ENCODE measurements around the gene COG5. TPM values are rescaled to one million over a fixed set of nuclear protein-coding genes. Genes with fewer than 3 reads are reported as not detected.

Gene COG5
- total and polyA plus RNA-seq, 2 donors from 2014 or later, result 8.6 to 45.7 TPM

- no peak overlapping the region for H3K4me3 ChIP-seq (ENCODE audit: low read length in 3 of 3)
- no peaks in the 10 kb centered on the region for H3K27me3 ChIP-seq (ENCODE audit: control insufficient read depth, insufficient read depth, low read length)
- H3K9me3 ChIP-seq (ENCODE audit: control insufficient read depth in 2 of 3, insufficient read depth in 1 of 3, low read length in 3 of 3), result no peaks in the 10 kb centered on the region
- no peak overlapping the region for H3K9ac ChIP-seq (ENCODE audit: low read length in 3 of 3)
- intact Hi-C loops (cut with DNase I), result no loop called here
- peaks cover 0 to 5% (median 0%) of the 10 kb centered on the region in 3 donors for H3K36me3 ChIP-seq (ENCODE audit: control insufficient read depth in 2 of 3, insufficient read depth in 3 of 3, low read length in 3 of 3)
- no peak overlapping the region for H3K27ac ChIP-seq (ENCODE audit: low read depth in 2 of 2, low read length in 2 of 2)
- TF ChIP-seq CTCF (IDR thresholded peaks at IDR 0.05; ENCODE audit: borderline replicate concordance, extremely low read depth, insufficient read depth), result no peak
- peaks cover 0 to 6% (median 0%) of the 10 kb centered on the region in 3 donors for H3K4me1 ChIP-seq (ENCODE audit: control insufficient read depth in 2 of 3, insufficient read depth in 2 of 3, low read depth in 1 of 3, low read length in 3 of 3)
- FAIRE-seq, result no peak
- no peak for DNase-seq
Observed at GRCh38 chr7:107503687-107504086, 60.0 kb downstream of the COG5 start.

DNA sequence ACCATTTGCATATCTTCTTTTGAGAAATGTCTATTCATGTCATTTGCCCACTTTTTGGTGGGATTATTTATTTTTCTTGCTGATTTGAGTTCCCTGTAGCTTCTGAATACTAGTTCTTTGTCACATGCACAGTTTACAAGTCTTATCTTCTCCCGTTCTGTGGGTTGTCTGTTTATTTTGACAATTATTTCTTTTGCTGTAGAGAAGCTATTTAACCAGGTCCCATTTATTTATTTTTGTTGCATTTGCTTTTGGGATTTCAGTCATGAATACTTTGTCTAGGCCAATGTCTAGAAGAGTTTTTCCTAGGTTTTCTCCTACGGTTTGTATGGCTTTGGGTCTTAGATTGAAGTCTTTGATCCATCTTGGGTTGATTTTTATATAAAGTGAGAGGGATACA lies 60.9 kb downstream of the COG5 start:
- no peak overlapping the region for H3K9ac ChIP-seq (ENCODE audit: low read length in 3 of 3)
- H3K4me3 ChIP-seq (ENCODE audit: low read length in 3 of 3), result no peak overlapping the region
- no peak for TF ChIP-seq CTCF (IDR thresholded peaks at IDR 0.05; ENCODE audit: borderline replicate concordance, extremely low read depth, insufficient read depth)
- no peaks in the 10 kb centered on the region for H3K27me3 ChIP-seq (ENCODE audit: control insufficient read depth, insufficient read depth, low read length)
- peaks cover 0 to 6% (median 0%) of the 10 kb centered on the region in 3 donors for H3K4me1 ChIP-seq (ENCODE audit: control insufficient read depth in 2 of 3, insufficient read depth in 2 of 3, low read depth in 1 of 3, low read length in 3 of 3)
- FAIRE-seq (no peak), DNase-seq (no peak)
- intact Hi-C loops (cut with DNase I), result no loop called here
- no peak overlapping the region for H3K27ac ChIP-seq (ENCODE audit: low read depth in 2 of 2, low read length in 2 of 2)
- no peaks in the 10 kb centered on the region for H3K9me3 ChIP-seq (ENCODE audit: control insufficient read depth in 2 of 3, insufficient read depth in 1 of 3, low read length in 3 of 3)
- H3K36me3 ChIP-seq (ENCODE audit: control insufficient read depth in 2 of 3, insufficient read depth in 3 of 3, low read length in 3 of 3), result peaks cover 0 to 5% (median 0%) of the 10 kb centered on the region in 3 donors

- Histone ChIP-seq H3K9me3 (ENCODE audit: control insufficient read depth in 2 of 3, insufficient read depth in 1 of 3, low read length in 3 of 3) (no peaks in the 10 kb centered on the region), H3K4me1 (ENCODE audit: control insufficient read depth in 2 of 3, insufficient read depth in 2 of 3, low read depth in 1 of 3, low read length in 3 of 3) (peaks cover 0 to 6% (median 0%) of the 10 kb centered on the region in 3 donors), H3K36me3 (ENCODE audit: control insufficient read depth in 2 of 3, insufficient read depth in 3 of 3, low read length in 3 of 3) (peaks cover 0 to 5% (median 0%) of the 10 kb centered on the region in 3 donors), H3K4me3 (ENCODE audit: low read length in 3 of 3) (no peak overlapping the region), H3K27ac (ENCODE audit: low read depth in 2 of 2, low read length in 2 of 2) (no peak overlapping the region), H3K27me3 (ENCODE audit: control insufficient read depth, insufficient read depth, low read length) (no peaks in the 10 kb centered on the region), H3K9ac (ENCODE audit: low read length in 3 of 3) (no peak overlapping the region)
- no peak for DNase-seq
- TF ChIP-seq CTCF (IDR thresholded peaks at IDR 0.05; ENCODE audit: borderline replicate concordance, extremely low read depth, insufficient read depth), result no peak
- no peak for FAIRE-seq
- intact Hi-C loops (cut with DNase I), result no loop called here
Observed at GRCh38 chr7:107502154-107502553, 61.6 kb downstream of the COG5 start.

GRCh38 chr7:107501593-107501992 lies 62.1 kb downstream of the COG5 start:
- no peaks in the 10 kb centered on the region for H3K9me3 ChIP-seq (ENCODE audit: control insufficient read depth in 2 of 3, insufficient read depth in 1 of 3, low read length in 3 of 3)
- no peak overlapping the region for H3K27ac ChIP-seq (ENCODE audit: low read depth in 2 of 2, low read length in 2 of 2)
- FAIRE-seq (no peak), DNase-seq (peak in 2 of 5 donors; percentile 10 to 13)
- no peaks in the 10 kb centered on the region for H3K27me3 ChIP-seq (ENCODE audit: control insufficient read depth, insufficient read depth, low read length)
- no peak overlapping the region for H3K9ac ChIP-seq (ENCODE audit: low read length in 3 of 3)
- intact Hi-C loops (cut with DNase I), result no loop called here
- peaks cover 0 to 6% (median 0%) of the 10 kb centered on the region in 3 donors for H3K4me1 ChIP-seq (ENCODE audit: control insufficient read depth in 2 of 3, insufficient read depth in 2 of 3, low read depth in 1 of 3, low read length in 3 of 3)
- TF ChIP-seq CTCF (IDR thresholded peaks at IDR 0.05; ENCODE audit: borderline replicate concordance, extremely low read depth, insufficient read depth), result peak; percentile 26
- H3K36me3 ChIP-seq (ENCODE audit: control insufficient read depth in 2 of 3, insufficient read depth in 3 of 3, low read length in 3 of 3), result peaks cover 0 to 5% (median 0%) of the 10 kb centered on the region in 3 donors
- H3K4me3 ChIP-seq (ENCODE audit: low read length in 3 of 3), result no peak overlapping the region

Measured in kidney (tissue), 14 donors.